ENCODE measurements around the gene SLC25A20. TPM values are rescaled to one million over a fixed set of nuclear protein-coding genes. Genes with fewer than 3 reads are reported as not detected.

The SLC25A20 gene
- total RNA-seq, 1 experiment from 2014 or later, result 17.7 TPM

- no TSS peak for BruUV-seq (replicated peaks)
- intact Hi-C loops (cut with micrococcal nuclease), result no loop called here
- Histone ChIP-seq H2AFZ (ENCODE audit: low read length) (no peak overlapping the region), H3K27ac (ENCODE audit: low read length) (no peak overlapping the region), H3K27me3 (ENCODE audit: low read length) (no peaks in the 10 kb centered on the region), H3K4me3 (ENCODE audit: low read length) (no peak overlapping the region), H3K9me3 (ENCODE audit: low read length) (no peaks in the 10 kb centered on the region), H3K4me2 (ENCODE audit: low read length) (peak overlapping the region; percentile 8; the same call in 1 of the 2 replicates), H3K9me2 (replicated peaks; ENCODE audit: low read length) (no peaks in the 10 kb centered on the region), H3K36me3 (ENCODE audit: low read depth, low read length) (peaks cover 50% of the 10 kb centered on the region), H4K20me1 (ENCODE audit: low read length) (peaks cover 48% of the 10 kb centered on the region), H3K9ac (ENCODE audit: low read length) (no peak overlapping the region), H3K4me1 (ENCODE audit: insufficient read depth, low read length) (peaks cover 28% of the 10 kb centered on the region), H3F3A (ENCODE audit: low read length, unreplicated experiment) (no peaks in the 10 kb centered on the region), H3K79me2 (ENCODE audit: low read length) (peaks cover 98% of the 10 kb centered on the region)
- no peak for DNase-seq
- ATAC-seq, result peak; percentile 32
- ChIA-PET POLR2A (ENCODE audit: unreplicated experiment) (no interaction called here), CTCF (no interaction called here)
- TF ChIP-seq EZH2phosphoT487 (IDR thresholded peaks at IDR 0.05; ENCODE audit: borderline replicate concordance, low read length), result no peak
- no peak for TF ChIP-seq CTCF (conservative IDR thresholded peaks at IDR 0.05; ENCODE audit: low read depth, low read length)
- no peak for TF ChIP-seq EZH2 (IDR thresholded peaks at IDR 0.05; ENCODE audit: low read length, unreplicated experiment)
Measured at GRCh38 chr3:48928679-48929078, 30.0 kb upstream of the SLC25A20 start.

- Histone ChIP-seq H3K9ac (ENCODE audit: low read length) (no peak overlapping the region), H3K9me2 (replicated peaks; ENCODE audit: low read length) (no peaks in the 10 kb centered on the region), H3K27me3 (ENCODE audit: low read length) (no peaks in the 10 kb centered on the region), H3F3A (ENCODE audit: low read length, unreplicated experiment) (no peaks in the 10 kb centered on the region), H3K4me3 (ENCODE audit: low read length) (no peak overlapping the region), H3K27ac (ENCODE audit: low read length) (no peak overlapping the region), H4K20me1 (ENCODE audit: low read length) (peaks cover 46% of the 10 kb centered on the region), H3K4me2 (ENCODE audit: low read length) (peak overlapping the region; percentile 8), H3K36me3 (ENCODE audit: low read depth, low read length) (peaks cover 50% of the 10 kb centered on the region), H3K9me3 (ENCODE audit: low read length) (no peaks in the 10 kb centered on the region), H3K4me1 (ENCODE audit: insufficient read depth, low read length) (peaks cover 28% of the 10 kb centered on the region), H2AFZ (ENCODE audit: low read length) (no peak overlapping the region), H3K79me2 (ENCODE audit: low read length) (peaks cover 98% of the 10 kb centered on the region)
- ATAC-seq, result peak; percentile 61
- peak; percentile 28 for DNase-seq
- CTCF ChIA-PET, result no interaction called here
- POLR2A ChIA-PET (ENCODE audit: unreplicated experiment), result interaction anchor here (0.5 kb wide), 1 partner anchor 80 kb away, joined by 3 read pairs; the partner anchor contains the start of gene PRKAR2A
- no TSS peak for BruUV-seq (replicated peaks)
- intact Hi-C loops (cut with micrococcal nuclease), result no loop called here
- TF ChIP-seq CTCF (conservative IDR thresholded peaks at IDR 0.05; ENCODE audit: low read depth, low read length), result no peak
- no peak for TF ChIP-seq EZH2 (IDR thresholded peaks at IDR 0.05; ENCODE audit: low read length, unreplicated experiment)
- no peak for TF ChIP-seq EZH2phosphoT487 (IDR thresholded peaks at IDR 0.05; ENCODE audit: borderline replicate concordance, low read length)
Measured at GRCh38 chr3:48927928-48928327, 29.2 kb upstream of the SLC25A20 start.

GRCh38 chr3:48926425-48927392, 28.0 kb upstream of the SLC25A20 start:
- peaks cover 39% of the 10 kb centered on the region for H4K20me1 ChIP-seq (ENCODE audit: low read length)
- H3K4me3 ChIP-seq (ENCODE audit: low read length), result no peak overlapping the region
- no peaks in the 10 kb centered on the region for H3K9me3 ChIP-seq (ENCODE audit: low read length)
- peaks cover 29% of the 10 kb centered on the region for H3K4me1 ChIP-seq (ENCODE audit: insufficient read depth, low read length)
- intact Hi-C loops (cut with micrococcal nuclease), result no loop called here
- POLR2A ChIA-PET (ENCODE audit: unreplicated experiment), result no interaction called here
- H2AFZ ChIP-seq (ENCODE audit: low read length), result no peak overlapping the region
- no TSS peak for BruUV-seq (replicated peaks)
- H3K27me3 ChIP-seq (ENCODE audit: low read length), result no peaks in the 10 kb centered on the region
- H3K79me2 ChIP-seq (ENCODE audit: low read length), result peaks cover 98% of the 10 kb centered on the region
- TF ChIP-seq EZH2 (IDR thresholded peaks at IDR 0.05; ENCODE audit: low read length, unreplicated experiment), result no peak
- no peak for TF ChIP-seq CTCF (conservative IDR thresholded peaks at IDR 0.05; ENCODE audit: low read depth, low read length)
- TF ChIP-seq EZH2phosphoT487 (IDR thresholded peaks at IDR 0.05; ENCODE audit: borderline replicate concordance, low read length), result no peak
- no peaks in the 10 kb centered on the region for H3K9me2 ChIP-seq (replicated peaks; ENCODE audit: low read length)
- H3K4me2 ChIP-seq (ENCODE audit: low read length), result no peak overlapping the region
- no peak overlapping the region for H3K9ac ChIP-seq (ENCODE audit: low read length)
- peak; percentile 39 for DNase-seq
- H3K27ac ChIP-seq (ENCODE audit: low read length), result no peak overlapping the region
- no peaks in the 10 kb centered on the region for H3F3A ChIP-seq (ENCODE audit: low read length, unreplicated experiment)
- H3K36me3 ChIP-seq (ENCODE audit: low read depth, low read length), result peaks cover 46% of the 10 kb centered on the region
- ATAC-seq, result no peak
- CTCF ChIA-PET, result no interaction called here

All from PC-3 (cell line).